PC-3 (cell line): ENCODE results near the gene ARHGEF25. TPM values are rescaled to one million over a fixed set of nuclear protein-coding genes. Genes with fewer than 3 reads are reported as not detected.

Experiments
- ATAC-seq: fragments of 200-7000 bp; cut with Tn5 transposase; 2 replicates; pipeline ENCODE4 v1.9.1; 2020; ENCODE audit warnings: mild to moderate bottlenecking, moderate library complexity
- BruUV-seq: library from RNA; stranded (reverse); fragments of 400-500 nt; replicated peaks from 2 replicates; lab custom pipeline; 2021; lab: Mats Ljungman, UMichigan
- CTCF ChIA-PET: fragments of 300-600 bp; sonication (Branson Sonifier 250); formaldehyde crosslinking; loops from one replicate; lab custom pipeline; 2022; ENCODE audit warnings: antibody characterized with exemption; lab: Charles Lee
- POLR2A ChIA-PET: fragments of 300-600 bp; sonication (Branson Sonifier 250); formaldehyde crosslinking; loops from one replicate; lab custom pipeline; 2022; ENCODE audit warnings: antibody characterized with exemption; ENCODE audit not compliant: unreplicated experiment; lab: Charles Lee
- DNase-seq: peaks from one replicate; pipeline ENCODE4 v3.0.0-alpha.2; 2015
- H2AFZ ChIP-seq: fragments of 300-600 bp; sonication (generic); 2 replicates; pipeline ENCODE4 v1.6.0; 2016; ENCODE audit warnings: antibody characterized with exemption, low read length
- H3F3A ChIP-seq: fragments of 300-600 bp; sonication (generic); one replicate; pipeline ENCODE4 v1.6.0; 2017; ENCODE audit warnings: antibody characterized with exemption, low read length, control low read depth, mild to moderate bottlenecking; ENCODE audit not compliant: unreplicated experiment
- H3K27ac ChIP-seq: fragments of 300-600 bp; sonication (generic); 2 replicates; pipeline ENCODE4 v1.5.1; 2016; ENCODE audit warnings: mild to moderate bottlenecking, low read length
- H3K27me3 ChIP-seq: fragments of 300-600 bp; sonication (generic); 2 replicates; pipeline ENCODE4 v1.6.1; 2016; ENCODE audit warnings: low read length, mixed read lengths
- H3K36me3 ChIP-seq: fragments of 300-600 bp; sonication (generic); 2 replicates; pipeline ENCODE4 v1.6.1; 2016; ENCODE audit warnings: low read depth, mixed run types, low read length, mixed read lengths
- H3K4me1 ChIP-seq: fragments of 300-600 bp; sonication (generic); 2 replicates; pipeline ENCODE4 v1.5.1; 2016; ENCODE audit warnings: low read length; ENCODE audit not compliant: insufficient read depth
- H3K4me2 ChIP-seq: fragments of 300-600 bp; sonication (generic); 2 replicates; pipeline ENCODE4 v1.6.0; 2016; ENCODE audit warnings: low read length
- H3K4me3 ChIP-seq: fragments of 300-600 bp; sonication (generic); 2 replicates; pipeline ENCODE4 v1.5.1; 2016; ENCODE audit warnings: mild to moderate bottlenecking, low read length, mixed read lengths
- H3K79me2 ChIP-seq: fragments of 300-600 bp; sonication (generic); 2 replicates; pipeline ENCODE4 v1.6.1; 2017; ENCODE audit warnings: low read length, mixed read lengths
- H3K9ac ChIP-seq: fragments of 300-600 bp; sonication (generic); 2 replicates; pipeline ENCODE4 v1.6.0; 2016; ENCODE audit warnings: mild to moderate bottlenecking, low read length
- H3K9me2 ChIP-seq: fragments of 300-600 bp; sonication (generic); replicated peaks from 2 replicates; pipeline ENCODE4 v1.6.1; 2016; ENCODE audit warnings: mixed run types, low read length, mixed read lengths
- H3K9me3 ChIP-seq: fragments of 300-600 bp; sonication (generic); 2 replicates; pipeline ENCODE4 v1.6.1; 2016; ENCODE audit warnings: low read length, mixed read lengths
- H4K20me1 ChIP-seq: fragments of 300-600 bp; sonication (generic); 2 replicates; pipeline ENCODE4 v1.6.1; 2016; ENCODE audit warnings: low read length, mixed read lengths
- EZH2 ChIP-seq: fragments of 300-600 bp; sonication (generic); IDR thresholded peaks from one replicate; pipeline ENCODE4 v1.6.1; 2017; ENCODE audit warnings: antibody characterized with exemption, mild to moderate bottlenecking, low read length; ENCODE audit not compliant: unreplicated experiment
- EZH2phosphoT487 ChIP-seq: fragments of 300-600 bp; sonication (generic); IDR thresholded peaks from 2 replicates; pipeline ENCODE4 v1.6.1; 2018; ENCODE audit warnings: mild to moderate bottlenecking, antibody characterized with exemption, low read length, borderline replicate concordance
- intact Hi-C: fragments of 100-400 bp; cut with micrococcal nuclease; formaldehyde crosslinking; loops from 2 replicates; pipeline ENCODE4 v1.9.0; 2023
- total RNA-seq: library from RNA; depleted of rRNA; stranded (reverse); fragments of >200 nt; gene quantifications from 2 replicates; pipeline ENCODE4 v1.2.3, GENCODE V29; 2014
- TF ChIP-seq, protein P1 (sequence below): fragments of 300-600 bp; sonication (generic); conservative IDR thresholded peaks from 2 replicates; pipeline ENCODE4 v1.5.1; 2017; ENCODE audit warnings: antibody characterized with exemption, low read depth, mild to moderate bottlenecking, low read length

The ARHGEF25 gene
- total RNA-seq, 1 experiment from 2014 or later, result 10.0 TPM

DNA sequence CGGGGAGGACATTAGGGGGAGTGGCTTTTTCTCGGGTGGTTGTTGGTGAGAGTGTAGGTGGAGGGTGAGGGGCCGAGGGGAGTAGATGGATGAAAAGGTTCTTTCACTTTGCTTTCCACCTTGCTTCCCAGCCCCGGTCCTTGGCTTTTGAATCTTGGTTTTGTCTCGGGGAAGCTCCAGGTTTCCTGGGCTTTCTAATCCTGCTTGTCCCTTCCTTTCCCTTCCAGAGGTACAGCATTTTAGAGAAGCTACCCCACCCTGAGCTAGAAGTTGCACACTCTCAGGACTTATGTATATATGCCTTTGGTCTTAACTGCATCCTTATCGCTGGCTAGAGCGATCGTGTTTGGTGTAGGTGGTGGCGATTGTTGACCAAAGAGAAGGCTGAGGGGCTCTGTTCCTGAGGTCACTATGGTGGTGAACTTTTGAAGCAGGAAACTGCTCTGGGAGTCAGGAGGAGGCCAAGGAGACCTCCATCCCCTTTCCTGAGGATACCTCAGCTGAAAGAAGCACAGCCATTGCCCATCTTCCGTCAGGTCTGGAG, 19.4 kb upstream of the ARHGEF25 start:
- ChIA-PET CTCF (interaction anchor here (0.6 kb wide), 1 partner anchor 12 kb away, joined by 5 read pairs; no protein-coding TSS in a partner anchor), POLR2A (no interaction called here)
- Histone ChIP-seq H2AFZ (peak overlapping the region; percentile 88), H3K9me3 (no peaks in the 10 kb centered on the region), H3K36me3 (peaks cover 10% of the 10 kb centered on the region; the same call in 1 of the 2 replicates), H3K4me1 (peaks cover 21% of the 10 kb centered on the region), H3F3A (no peaks in the 10 kb centered on the region), H3K4me3 (peak overlapping the region; percentile 98), H3K4me2 (peak overlapping the region; percentile 94), H3K79me2 (peaks cover 33% of the 10 kb centered on the region), H3K9ac (peak overlapping the region; percentile 82), H3K27ac (no peak overlapping the region), H3K27me3 (no peaks in the 10 kb centered on the region), H4K20me1 (peaks cover 10% of the 10 kb centered on the region; the same call in 1 of the 2 replicates), H3K9me2 (no peaks in the 10 kb centered on the region)
- ATAC-seq, result no peak
- no peak for DNase-seq
- intact Hi-C loops, result no loop called here
- no TSS peak for BruUV-seq
- TF ChIP-seq EZH2, result no peak
- no peak for TF ChIP-seq EZH2phosphoT487
- TF ChIP-seq, protein P1, sequence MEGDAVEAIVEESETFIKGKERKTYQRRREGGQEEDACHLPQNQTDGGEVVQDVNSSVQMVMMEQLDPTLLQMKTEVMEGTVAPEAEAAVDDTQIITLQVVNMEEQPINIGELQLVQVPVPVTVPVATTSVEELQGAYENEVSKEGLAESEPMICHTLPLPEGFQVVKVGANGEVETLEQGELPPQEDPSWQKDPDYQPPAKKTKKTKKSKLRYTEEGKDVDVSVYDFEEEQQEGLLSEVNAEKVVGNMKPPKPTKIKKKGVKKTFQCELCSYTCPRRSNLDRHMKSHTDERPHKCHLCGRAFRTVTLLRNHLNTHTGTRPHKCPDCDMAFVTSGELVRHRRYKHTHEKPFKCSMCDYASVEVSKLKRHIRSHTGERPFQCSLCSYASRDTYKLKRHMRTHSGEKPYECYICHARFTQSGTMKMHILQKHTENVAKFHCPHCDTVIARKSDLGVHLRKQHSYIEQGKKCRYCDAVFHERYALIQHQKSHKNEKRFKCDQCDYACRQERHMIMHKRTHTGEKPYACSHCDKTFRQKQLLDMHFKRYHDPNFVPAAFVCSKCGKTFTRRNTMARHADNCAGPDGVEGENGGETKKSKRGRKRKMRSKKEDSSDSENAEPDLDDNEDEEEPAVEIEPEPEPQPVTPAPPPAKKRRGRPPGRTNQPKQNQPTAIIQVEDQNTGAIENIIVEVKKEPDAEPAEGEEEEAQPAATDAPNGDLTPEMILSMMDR, result no peak

DNA sequence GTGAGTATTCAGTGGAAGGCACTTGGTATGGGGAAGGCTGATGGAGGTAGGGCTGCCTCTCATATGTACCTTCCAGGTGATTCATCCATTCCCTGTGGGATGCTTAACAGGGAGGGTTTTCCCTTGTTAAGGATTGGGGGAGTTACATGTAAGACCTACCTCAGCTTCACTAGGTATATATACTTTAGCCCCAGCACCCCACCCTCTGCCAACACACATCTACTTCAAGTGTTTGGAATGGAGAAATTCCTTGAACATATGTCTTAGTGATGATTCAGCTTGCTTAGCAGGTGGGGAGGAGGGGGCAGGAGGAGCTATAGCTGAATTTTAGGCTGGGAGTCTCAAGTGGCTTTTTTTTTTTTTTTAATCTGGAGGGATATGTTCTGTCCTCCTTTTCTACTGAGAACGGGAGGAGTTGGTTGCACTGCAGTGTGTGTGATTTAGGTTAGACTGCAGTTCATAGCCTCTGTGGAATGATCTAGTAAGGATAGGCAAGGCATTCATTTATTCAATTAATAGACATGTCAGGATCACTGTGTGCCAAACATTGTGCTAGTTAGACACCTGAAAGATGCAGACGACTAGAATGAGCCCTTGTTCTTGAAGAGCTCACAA, 18.6 kb upstream of the ARHGEF25 start:
- peak overlapping the region; percentile 98 for H3K4me3 ChIP-seq
- H3K4me2 ChIP-seq, result peak overlapping the region; percentile 94
- H3K9ac ChIP-seq, result no peak overlapping the region
- peak; percentile 73 for DNase-seq
- peaks cover 18% of the 10 kb centered on the region; the same call in 1 of the 2 replicates for H3K36me3 ChIP-seq
- H3K27ac ChIP-seq, result no peak overlapping the region
- ChIA-PET CTCF (interaction anchor here (0.6 to 0.8 kb wide), 3 partner anchors 11 to 45 kb away, joined by 3 to 5 read pairs (median 5); no protein-coding TSS in a partner anchor), POLR2A (no interaction called here)
- no TSS peak for BruUV-seq
- peaks cover 33% of the 10 kb centered on the region for H3K79me2 ChIP-seq
- TF ChIP-seq EZH2phosphoT487, result no peak
- no peak for TF ChIP-seq EZH2
- TF ChIP-seq, protein P1, result no peak
- no peaks in the 10 kb centered on the region for H3F3A ChIP-seq
- no peaks in the 10 kb centered on the region for H3K9me3 ChIP-seq
- H3K27me3 ChIP-seq, result no peaks in the 10 kb centered on the region
- intact Hi-C loops, result no loop called here
- H3K4me1 ChIP-seq, result peaks cover 21% of the 10 kb centered on the region
- no peaks in the 10 kb centered on the region for H3K9me2 ChIP-seq
- no peak for ATAC-seq
- no peak overlapping the region for H2AFZ ChIP-seq
- peaks cover 10% of the 10 kb centered on the region; the same call in 1 of the 2 replicates for H4K20me1 ChIP-seq

DNA sequence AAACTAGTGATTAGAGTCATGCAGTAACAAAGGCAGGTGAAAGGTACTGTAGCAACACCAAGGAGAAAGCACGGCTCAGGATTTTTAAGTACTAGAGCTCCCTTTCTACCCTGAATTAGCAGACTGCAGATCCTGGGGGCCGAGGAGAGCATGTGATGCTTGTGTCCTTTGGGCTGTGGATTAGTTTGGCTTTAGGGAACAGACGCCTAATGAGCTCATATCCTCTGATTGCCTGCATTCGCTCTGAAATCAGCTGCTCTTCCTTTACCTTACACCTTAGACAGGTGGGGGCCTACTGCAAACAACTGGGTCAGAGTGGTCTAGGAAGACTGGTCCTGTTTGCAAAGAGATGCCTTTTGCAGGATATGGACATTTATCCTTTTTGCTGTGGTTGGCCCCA, 18.0 kb upstream of the ARHGEF25 start:
- peaks cover 21% of the 10 kb centered on the region for H3K4me1 ChIP-seq
- peaks cover 10% of the 10 kb centered on the region; the same call in 1 of the 2 replicates for H4K20me1 ChIP-seq
- no peaks in the 10 kb centered on the region for H3K27me3 ChIP-seq
- TF ChIP-seq EZH2 (no peak), EZH2phosphoT487 (no peak)
- TF ChIP-seq, protein P1, result no peak
- BruUV-seq, result no TSS peak
- no peak for ATAC-seq
- H3K9ac ChIP-seq, result no peak overlapping the region
- H2AFZ ChIP-seq, result no peak overlapping the region
- CTCF ChIA-PET, result interaction anchor here (0.6 to 0.8 kb wide), 2 partner anchors 28 to 46 kb away, joined by 3 to 5 read pairs; no protein-coding TSS in a partner anchor
- H3K9me2 ChIP-seq, result no peaks in the 10 kb centered on the region
- no peak overlapping the region for H3K27ac ChIP-seq
- H3K36me3 ChIP-seq, result peaks cover 21% of the 10 kb centered on the region; the same call in 1 of the 2 replicates
- no peak overlapping the region; the same call in 1 of the 2 replicates for H3K4me3 ChIP-seq
- intact Hi-C loops, result no loop called here
- peak overlapping the region; percentile 94 for H3K4me2 ChIP-seq
- H3F3A ChIP-seq, result no peaks in the 10 kb centered on the region
- peaks cover 33% of the 10 kb centered on the region for H3K79me2 ChIP-seq
- POLR2A ChIA-PET, result no interaction called here
- no peak for DNase-seq
- H3K9me3 ChIP-seq, result no peaks in the 10 kb centered on the region
